ENCODE results near the gene MYH10. TPM values are rescaled to one million over a fixed set of nuclear protein-coding genes. Genes with fewer than 3 reads are reported as not detected.
A peak's percentile ranks its signal among the peaks of the same experiment; 100 is the strongest.

The MYH10 gene
- polyA plus RNA-seq, 1 donor = 73.6 TPM

DNA sequence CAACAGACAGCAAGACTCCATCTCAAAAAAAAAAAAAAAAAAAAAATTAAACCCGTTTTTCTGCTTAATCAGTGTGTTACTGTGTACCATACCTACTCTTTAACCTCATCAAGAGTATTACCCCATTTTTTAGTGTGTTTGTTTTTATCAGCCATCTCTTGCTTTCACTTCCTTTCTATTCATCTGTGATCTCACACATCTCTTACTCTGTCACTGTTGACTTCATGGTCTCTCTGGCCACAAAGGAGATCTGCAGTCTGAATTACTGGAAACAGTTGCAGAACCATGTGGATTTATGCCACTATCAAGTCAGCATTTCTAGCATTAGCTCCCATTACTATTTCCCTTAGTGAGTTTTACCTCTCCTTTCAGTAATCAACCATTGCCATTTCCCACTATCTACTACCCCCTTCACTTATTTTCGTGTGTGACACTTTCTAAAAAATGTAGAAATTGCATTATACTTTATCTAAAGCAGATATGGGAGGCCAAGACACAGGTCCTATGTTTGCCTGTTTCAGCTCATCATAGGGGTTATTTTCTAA, 174.8 kb downstream of the MYH10 start:
- peaks cover 57% of the 10 kb centered on the region for H3K36me3 ChIP-seq (ENCODE audit: control insufficient read depth, insufficient read depth, low read length)

GRCh38 chr17:8453326-8453725, 177.2 kb downstream of the MYH10 start:
- peaks cover 13% of the 10 kb centered on the region for H3K4me1 ChIP-seq (ENCODE audit: control insufficient read depth, insufficient read depth, low read length)
- H3K36me3 ChIP-seq (ENCODE audit: control insufficient read depth, insufficient read depth, low read length) = peaks cover 55% of the 10 kb centered on the region
- H3K27me3 ChIP-seq (ENCODE audit: control insufficient read depth, insufficient read depth, low read length) = no peaks in the 10 kb centered on the region
- DNase-seq = no peak
- H3K4me3 ChIP-seq (ENCODE audit: low read length) = no peak overlapping the region
- H3K9me3 ChIP-seq (ENCODE audit: control insufficient read depth, low read depth, low read length) = no peaks in the 10 kb centered on the region
- no peak overlapping the region for H3K27ac ChIP-seq (ENCODE audit: low read length)
- 80% methylated on average over 1 of the region's 3 CpGs for WGBS (ENCODE audit: insufficient coverage, low lambda C conversion rate)

More for the DNA sequence above, 174.8 kb downstream of the MYH10 start:
- Histone ChIP-seq H3K27me3 (ENCODE audit: control insufficient read depth, insufficient read depth, low read length) (no peaks in the 10 kb centered on the region), H3K9me3 (ENCODE audit: control insufficient read depth, low read depth, low read length) (no peaks in the 10 kb centered on the region), H3K27ac (ENCODE audit: low read length) (peak overlapping the region; percentile 12), H3K4me3 (ENCODE audit: low read length) (no peak overlapping the region), H3K4me1 (ENCODE audit: control insufficient read depth, insufficient read depth, low read length) (peaks cover 13% of the 10 kb centered on the region)
- peak in 1 of 2 donors; percentile 59 for DNase-seq
- WGBS (ENCODE audit: insufficient coverage, low lambda C conversion rate) = 40% methylated on average over 1 of the region's 2 CpGs

- Histone ChIP-seq H3K36me3 (ENCODE audit: control insufficient read depth, insufficient read depth, low read length) (peaks cover 50% of the 10 kb centered on the region), H3K9me3 (ENCODE audit: control insufficient read depth, low read depth, low read length) (no peaks in the 10 kb centered on the region), H3K27ac (ENCODE audit: low read length) (peak overlapping the region; percentile 23), H3K27me3 (ENCODE audit: control insufficient read depth, insufficient read depth, low read length) (no peaks in the 10 kb centered on the region), H3K4me1 (ENCODE audit: control insufficient read depth, insufficient read depth, low read length) (peaks cover 13% of the 10 kb centered on the region), H3K4me3 (ENCODE audit: low read length) (no peak overlapping the region)
- peak; percentile 71 to 86 for DNase-seq
- WGBS (ENCODE audit: insufficient coverage, low lambda C conversion rate) = 56% methylated on average over 2 of the region's 8 CpGs
Observed at GRCh38 chr17:8451933-8452614, 178.5 kb downstream of the MYH10 start.

DNA sequence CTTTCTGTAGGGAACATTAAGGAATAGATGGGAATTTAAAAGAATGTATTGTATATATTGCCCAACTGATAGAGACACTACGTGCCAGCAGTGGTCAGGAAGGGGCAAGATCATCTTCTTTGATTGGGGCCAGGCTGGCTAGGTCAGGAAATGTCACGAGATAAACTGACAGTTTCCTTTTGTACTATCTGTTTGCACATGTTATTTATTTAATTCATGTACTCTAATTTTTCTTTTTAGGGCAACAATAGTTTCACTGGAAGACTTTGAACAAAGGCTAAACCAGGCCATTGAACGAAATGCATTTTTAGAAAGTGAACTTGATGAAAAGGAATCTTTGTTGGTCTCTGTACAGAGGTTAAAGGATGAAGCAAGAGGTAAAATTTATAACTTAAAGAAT, 182.2 kb downstream of the MYH10 start:
- peaks cover 9% of the 10 kb centered on the region for H3K4me1 ChIP-seq (ENCODE audit: control insufficient read depth, insufficient read depth, low read length)

DNA sequence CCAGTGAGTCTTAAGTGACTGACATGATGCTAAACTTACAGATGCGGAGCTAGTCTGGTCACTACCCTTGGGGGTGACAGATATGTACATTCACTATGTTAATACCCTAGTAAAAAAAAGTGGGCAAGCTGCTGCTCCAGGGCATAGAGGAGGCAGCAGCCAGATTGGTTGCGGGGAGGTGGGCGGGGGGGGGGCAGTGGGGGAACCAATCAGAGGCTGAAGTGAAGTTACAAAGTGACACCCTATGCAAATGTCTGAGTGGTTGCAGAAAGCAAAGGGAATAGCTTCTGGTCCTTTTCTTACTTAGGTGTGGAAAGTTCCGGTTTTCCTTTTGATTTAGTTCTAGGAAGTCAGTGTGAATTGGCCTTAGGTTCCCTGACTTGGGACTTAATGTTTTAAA, 182.7 kb downstream of the MYH10 start:
- peaks cover 9% of the 10 kb centered on the region for H3K4me1 ChIP-seq (ENCODE audit: control insufficient read depth, insufficient read depth, low read length)
- peaks cover 52% of the 10 kb centered on the region for H3K36me3 ChIP-seq (ENCODE audit: control insufficient read depth, insufficient read depth, low read length)
- 78% methylated on average over 1 of the region's 4 CpGs for WGBS (ENCODE audit: insufficient coverage, low lambda C conversion rate)
- DNase-seq = no peak
- H3K27ac ChIP-seq (ENCODE audit: low read length) = no peak overlapping the region
- H3K4me3 ChIP-seq (ENCODE audit: low read length) = no peak overlapping the region
- H3K9me3 ChIP-seq (ENCODE audit: control insufficient read depth, low read depth, low read length) = no peaks in the 10 kb centered on the region
- H3K27me3 ChIP-seq (ENCODE audit: control insufficient read depth, insufficient read depth, low read length) = no peaks in the 10 kb centered on the region

More for the DNA sequence above, 182.2 kb downstream of the MYH10 start:
- Histone ChIP-seq H3K27ac (ENCODE audit: low read length) (no peak overlapping the region), H3K4me3 (ENCODE audit: low read length) (no peak overlapping the region), H3K9me3 (ENCODE audit: control insufficient read depth, low read depth, low read length) (no peaks in the 10 kb centered on the region), H3K36me3 (ENCODE audit: control insufficient read depth, insufficient read depth, low read length) (peaks cover 57% of the 10 kb centered on the region), H3K27me3 (ENCODE audit: control insufficient read depth, insufficient read depth, low read length) (no peaks in the 10 kb centered on the region)
- DNase-seq = no peak
- no CpG with 5 or more reads among the region's 3 CpGs for WGBS (ENCODE audit: insufficient coverage, low lambda C conversion rate)

GRCh38 chr17:8445536-8445935, 185.0 kb downstream of the MYH10 start:
- WGBS (ENCODE audit: insufficient coverage, low lambda C conversion rate) = 95% methylated on average over 4 of the region's 4 CpGs
- H3K4me3 ChIP-seq (ENCODE audit: low read length) = no peak overlapping the region
- no peak overlapping the region for H3K27ac ChIP-seq (ENCODE audit: low read length)
- no peak for DNase-seq
- H3K36me3 ChIP-seq (ENCODE audit: control insufficient read depth, insufficient read depth, low read length) = peaks cover 45% of the 10 kb centered on the region
- H3K27me3 ChIP-seq (ENCODE audit: control insufficient read depth, insufficient read depth, low read length) = no peaks in the 10 kb centered on the region
- H3K9me3 ChIP-seq (ENCODE audit: control insufficient read depth, low read depth, low read length) = no peaks in the 10 kb centered on the region
- no peaks in the 10 kb centered on the region for H3K4me1 ChIP-seq (ENCODE audit: control insufficient read depth, insufficient read depth, low read length)

DNA sequence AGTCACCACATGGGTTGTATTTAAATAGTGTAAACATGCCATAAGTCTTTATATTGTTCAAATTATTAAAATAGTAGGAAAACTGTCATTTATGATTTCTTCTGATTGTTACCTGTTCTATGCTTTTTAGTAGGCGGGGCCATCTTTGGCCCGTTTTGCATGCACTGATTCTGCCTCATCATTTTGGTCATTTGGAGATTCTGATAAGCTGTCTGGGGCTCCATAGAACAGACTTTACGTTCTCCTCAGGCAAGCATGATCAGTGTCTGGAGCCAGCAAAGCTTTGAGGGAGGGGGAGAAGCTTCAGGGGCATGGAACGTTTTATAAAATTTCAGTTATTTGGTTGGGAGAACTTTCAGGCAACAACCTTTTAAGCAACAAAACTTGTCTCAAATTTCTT, 186.0 kb downstream of the MYH10 start:
- peaks cover 45% of the 10 kb centered on the region for H3K36me3 ChIP-seq (ENCODE audit: control insufficient read depth, insufficient read depth, low read length)
- H3K4me1 ChIP-seq (ENCODE audit: control insufficient read depth, insufficient read depth, low read length) = no peaks in the 10 kb centered on the region
- DNase-seq = no peak
- no peaks in the 10 kb centered on the region for H3K27me3 ChIP-seq (ENCODE audit: control insufficient read depth, insufficient read depth, low read length)
- H3K27ac ChIP-seq (ENCODE audit: low read length) = no peak overlapping the region
- H3K4me3 ChIP-seq (ENCODE audit: low read length) = no peak overlapping the region
- no peaks in the 10 kb centered on the region for H3K9me3 ChIP-seq (ENCODE audit: control insufficient read depth, low read depth, low read length)
- no CpG with 5 or more reads among the region's 4 CpGs for WGBS (ENCODE audit: insufficient coverage, low lambda C conversion rate)

DNA sequence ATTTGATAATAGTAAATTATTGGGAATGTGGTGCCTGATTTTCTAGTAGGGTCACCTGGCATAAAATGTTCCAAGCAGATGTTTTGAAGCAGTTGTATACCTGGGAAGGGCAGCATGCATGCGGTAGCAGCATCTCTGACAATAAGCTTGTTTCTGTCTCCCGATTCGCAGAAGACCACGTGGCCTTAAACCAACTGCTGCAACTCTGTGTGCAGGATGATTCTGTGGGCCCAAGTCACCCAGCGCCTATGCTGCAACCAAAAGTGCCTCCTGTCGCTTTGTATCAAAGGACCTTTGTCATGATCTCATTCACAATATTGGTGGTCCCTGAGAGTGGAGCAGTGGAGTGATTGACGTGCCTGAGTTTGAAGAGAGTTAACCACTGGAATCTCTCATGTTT, 186.8 kb downstream of the MYH10 start:
- H3K36me3 ChIP-seq (ENCODE audit: control insufficient read depth, insufficient read depth, low read length) = peaks cover 38% of the 10 kb centered on the region
- H3K4me1 ChIP-seq (ENCODE audit: control insufficient read depth, insufficient read depth, low read length) = no peaks in the 10 kb centered on the region
- H3K27ac ChIP-seq (ENCODE audit: low read length) = no peak overlapping the region
- H3K4me3 ChIP-seq (ENCODE audit: low read length) = no peak overlapping the region
- H3K27me3 ChIP-seq (ENCODE audit: control insufficient read depth, insufficient read depth, low read length) = no peaks in the 10 kb centered on the region
- no peak for DNase-seq
- no peaks in the 10 kb centered on the region for H3K9me3 ChIP-seq (ENCODE audit: control insufficient read depth, low read depth, low read length)
- WGBS (ENCODE audit: insufficient coverage, low lambda C conversion rate) = no CpG with 5 or more reads among the region's 7 CpGs

- no peaks in the 10 kb centered on the region for H3K9me3 ChIP-seq (ENCODE audit: control insufficient read depth, low read depth, low read length)
- H3K36me3 ChIP-seq (ENCODE audit: control insufficient read depth, insufficient read depth, low read length) = peaks cover 27% of the 10 kb centered on the region
- no peaks in the 10 kb centered on the region for H3K4me1 ChIP-seq (ENCODE audit: control insufficient read depth, insufficient read depth, low read length)
- no peak overlapping the region for H3K4me3 ChIP-seq (ENCODE audit: low read length)
- DNase-seq = no peak
- no CpG with 5 or more reads among the region's 2 CpGs for WGBS (ENCODE audit: insufficient coverage, low lambda C conversion rate)
- H3K27ac ChIP-seq (ENCODE audit: low read length) = no peak overlapping the region
- H3K27me3 ChIP-seq (ENCODE audit: control insufficient read depth, insufficient read depth, low read length) = no peaks in the 10 kb centered on the region
Observed at GRCh38 chr17:8442310-8442709, 188.2 kb downstream of the MYH10 start.

- no peak for DNase-seq
- WGBS (ENCODE audit: insufficient coverage, low lambda C conversion rate) = no CpG with 5 or more reads among the region's 2 CpGs
- no peaks in the 10 kb centered on the region for H3K9me3 ChIP-seq (ENCODE audit: control insufficient read depth, low read depth, low read length)
- peaks cover 3% of the 10 kb centered on the region for H3K4me1 ChIP-seq (ENCODE audit: control insufficient read depth, insufficient read depth, low read length)
- no peak overlapping the region for H3K4me3 ChIP-seq (ENCODE audit: low read length)
- H3K36me3 ChIP-seq (ENCODE audit: control insufficient read depth, insufficient read depth, low read length) = peaks cover 24% of the 10 kb centered on the region
- H3K27me3 ChIP-seq (ENCODE audit: control insufficient read depth, insufficient read depth, low read length) = no peaks in the 10 kb centered on the region
- no peak overlapping the region for H3K27ac ChIP-seq (ENCODE audit: low read length)
Observed at GRCh38 chr17:8441690-8442089, 188.8 kb downstream of the MYH10 start.

- no peak for DNase-seq
- Histone ChIP-seq H3K27me3 (ENCODE audit: control insufficient read depth, insufficient read depth, low read length) (no peaks in the 10 kb centered on the region), H3K27ac (ENCODE audit: low read length) (no peak overlapping the region), H3K4me3 (ENCODE audit: low read length) (no peak overlapping the region), H3K9me3 (ENCODE audit: control insufficient read depth, low read depth, low read length) (no peaks in the 10 kb centered on the region), H3K4me1 (ENCODE audit: control insufficient read depth, insufficient read depth, low read length) (peaks cover 3% of the 10 kb centered on the region), H3K36me3 (ENCODE audit: control insufficient read depth, insufficient read depth, low read length) (peaks cover 12% of the 10 kb centered on the region)
- WGBS (ENCODE audit: insufficient coverage, low lambda C conversion rate) = no CpG with 5 or more reads among the region's 3 CpGs
Observed at GRCh38 chr17:8439681-8440080, 190.8 kb downstream of the MYH10 start.

All from large intestine (tissue), 3 donors.